Activated T-cell treated with anti-CD3 and anti-CD28 coated beads for 48 hours (primary cell): Measurements from ENCODE around the gene SGCD.
A peak's percentile ranks its signal among the peaks of the same experiment; 100 is the strongest.

Source experiments
- DNase-seq: peaks from one replicate; pipeline ENCODE4 v3.0.0-alpha.2; 2020; ENCODE audit warnings: low read depth

SGCD gene

DNA sequence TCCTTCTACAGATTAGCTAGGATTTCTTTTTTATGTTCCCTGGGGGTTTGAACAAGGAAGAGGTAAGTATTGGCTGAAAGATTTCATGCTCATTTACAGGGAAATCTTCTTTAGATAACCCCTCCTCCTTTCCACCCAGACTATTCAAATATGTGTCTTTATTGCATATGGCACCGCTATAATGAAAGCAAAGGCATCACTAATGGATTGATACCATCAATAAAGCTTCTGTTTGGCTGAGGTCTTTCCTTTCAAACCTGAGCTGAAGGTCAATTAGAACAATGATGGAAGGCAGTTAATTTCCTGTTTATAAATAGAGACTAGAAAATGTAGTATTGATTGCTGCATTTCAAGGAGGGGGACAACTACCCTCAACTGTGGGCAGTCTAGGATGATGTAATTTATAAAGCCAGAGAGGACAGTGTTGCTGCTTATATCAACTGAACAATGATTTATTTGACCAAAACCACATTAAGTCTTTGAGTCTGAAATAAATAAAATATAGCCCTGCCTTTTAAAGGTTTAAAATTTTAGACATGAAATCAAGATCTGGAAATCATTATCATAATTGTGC is 132.9 kb downstream of the SGCD start:
- no peak for DNase-seq

GRCh38 chr5:156460471-156460870 is 133.5 kb downstream of the SGCD start:
- DNase-seq: no peak

DNA sequence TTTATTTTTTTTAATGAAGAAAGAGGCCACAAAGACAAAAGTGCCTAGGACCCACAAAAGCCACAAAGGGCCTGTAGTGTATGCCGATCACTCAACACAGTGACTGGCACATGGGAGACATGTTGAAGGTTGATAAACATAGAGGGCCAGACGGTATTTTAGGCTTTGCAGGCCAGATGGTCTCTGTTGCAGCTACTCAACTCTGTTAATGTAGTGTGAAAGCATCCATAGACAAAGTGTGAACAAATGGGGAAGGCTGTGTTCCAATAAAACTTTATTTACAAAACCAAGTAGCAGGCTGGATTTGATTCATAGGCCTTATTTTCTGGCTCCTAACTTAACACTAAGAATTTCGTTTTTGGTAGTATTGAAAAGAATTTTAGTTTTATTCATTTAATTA is 139.9 kb downstream of the SGCD start:
- no peak for DNase-seq

DNA sequence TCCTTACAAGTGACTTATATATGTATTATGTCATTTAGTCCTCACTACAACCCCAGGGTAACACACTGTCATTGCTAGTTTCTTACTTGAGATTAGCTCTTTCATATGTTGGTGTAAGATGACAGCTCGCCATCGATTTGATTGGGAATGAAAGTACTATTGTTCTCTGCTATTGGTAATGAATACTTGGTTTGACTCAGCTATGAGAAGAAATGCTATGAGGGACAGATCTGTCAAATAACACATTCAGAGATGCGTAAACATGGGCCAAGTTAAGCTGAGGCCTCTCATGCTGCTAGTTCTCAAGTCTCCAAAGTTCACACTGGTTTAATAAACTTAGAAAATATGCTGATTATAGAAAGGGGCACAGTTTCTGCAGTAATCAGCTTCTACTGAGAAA is 142.7 kb downstream of the SGCD start:
- DNase-seq: no peak

GRCh38 chr5:156471893-156472292 is 144.9 kb downstream of the SGCD start:
- no peak for DNase-seq

GRCh38 chr5:156473269-156473908 is 146.4 kb downstream of the SGCD start:
- no peak for DNase-seq

DNA sequence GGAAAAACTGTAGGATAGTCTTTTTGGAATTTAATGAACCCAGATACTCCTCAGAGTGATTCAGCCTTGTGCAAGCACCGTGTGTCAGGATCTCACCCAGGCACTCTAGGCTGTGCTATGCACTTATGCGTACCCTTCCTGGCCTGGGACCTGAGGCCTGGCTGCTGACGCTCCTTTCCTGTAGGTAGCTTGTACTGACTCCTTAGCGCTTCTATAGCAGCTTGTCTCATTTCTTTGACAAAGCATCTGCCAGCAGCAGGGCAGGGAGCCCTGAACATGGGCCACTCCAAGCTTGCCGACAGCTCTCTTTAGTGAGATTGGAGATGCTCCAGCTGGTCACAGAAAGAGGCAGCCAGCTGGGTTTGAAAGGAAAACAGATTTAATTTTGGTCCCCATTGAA is 147.3 kb downstream of the SGCD start:
- no peak for DNase-seq

DNA sequence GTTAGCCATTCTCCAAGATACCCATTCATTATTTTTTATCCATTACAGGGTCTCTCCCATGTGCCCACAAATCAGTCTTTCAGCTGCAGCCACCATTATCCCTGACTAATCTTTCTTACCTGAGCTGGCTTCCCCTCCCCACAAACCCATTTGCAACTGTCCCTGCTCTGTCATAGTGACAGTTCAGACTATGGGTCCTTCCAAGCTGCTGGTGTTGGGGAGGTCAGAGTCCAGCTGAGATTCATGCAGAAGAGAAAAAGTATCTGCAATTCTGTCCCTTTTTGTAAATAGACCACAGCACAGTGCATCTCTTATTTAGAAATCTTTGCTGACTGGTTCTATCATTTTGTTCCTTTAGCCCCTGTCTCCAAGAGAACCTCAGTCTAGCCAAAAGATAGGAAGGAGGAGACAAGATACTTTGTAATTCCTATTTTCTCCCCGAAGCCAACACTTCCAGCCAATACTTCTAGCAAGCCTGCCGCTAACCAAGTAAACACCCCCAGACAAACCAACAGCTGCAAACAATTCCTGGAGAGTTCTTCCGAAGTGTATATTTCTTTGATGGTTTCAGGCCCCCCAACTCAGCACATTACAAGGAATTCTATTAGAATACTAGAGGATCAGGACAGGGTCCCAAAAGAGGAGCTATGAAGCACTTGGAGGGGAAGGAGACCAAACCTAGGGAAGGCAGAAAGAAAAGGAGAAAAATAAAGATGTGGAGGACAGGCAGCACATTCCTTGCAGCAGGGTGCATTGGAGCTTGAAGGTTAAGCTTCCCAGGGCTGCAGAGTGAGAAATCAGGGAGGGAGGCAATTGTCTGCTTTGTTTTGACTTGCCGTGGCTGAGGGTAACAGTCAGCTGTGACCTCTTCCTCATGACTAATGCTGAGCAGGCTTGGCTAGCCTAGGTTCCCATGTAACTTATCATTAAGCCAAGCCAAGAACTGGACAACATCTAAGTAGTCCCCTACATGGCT is 148.5 kb downstream of the SGCD start:
- DNase-seq: no peak

- no peak for DNase-seq
Observed at GRCh38 chr5:156476158-156476551, 149.2 kb downstream of the SGCD start.

GRCh38 chr5:156476678-156477077 is 149.7 kb downstream of the SGCD start:
- DNase-seq: no peak

DNA sequence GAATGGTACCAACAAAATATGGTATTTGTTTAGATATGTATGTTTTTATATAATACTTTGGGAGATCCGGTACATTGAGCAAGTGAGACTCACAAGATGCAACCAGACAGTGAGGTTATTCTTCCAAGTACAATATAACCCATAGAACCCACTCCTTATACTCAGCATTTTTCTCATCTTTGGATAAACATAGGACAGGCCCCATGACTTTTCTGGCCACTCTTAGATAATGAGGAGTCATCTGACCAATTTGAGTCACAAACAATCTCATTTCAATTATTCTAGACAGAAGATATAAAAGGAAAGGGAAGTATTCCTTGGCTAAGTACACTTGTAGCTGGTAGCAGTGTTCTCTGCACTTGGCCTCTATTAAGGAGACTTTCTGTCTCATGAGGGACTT is 150.2 kb downstream of the SGCD start:
- no peak for DNase-seq

GRCh38 chr5:156479849-156480248 is 152.9 kb downstream of the SGCD start:
- DNase-seq: peak; percentile 10

GRCh38 chr5:156481741-156482140 is 154.8 kb downstream of the SGCD start:
- DNase-seq: no peak

- DNase-seq: no peak
Observed at GRCh38 chr5:156482818-156483217, 155.9 kb downstream of the SGCD start.

GRCh38 chr5:156486394-156487238 is 159.7 kb downstream of the SGCD start:
- DNase-seq: no peak

DNA sequence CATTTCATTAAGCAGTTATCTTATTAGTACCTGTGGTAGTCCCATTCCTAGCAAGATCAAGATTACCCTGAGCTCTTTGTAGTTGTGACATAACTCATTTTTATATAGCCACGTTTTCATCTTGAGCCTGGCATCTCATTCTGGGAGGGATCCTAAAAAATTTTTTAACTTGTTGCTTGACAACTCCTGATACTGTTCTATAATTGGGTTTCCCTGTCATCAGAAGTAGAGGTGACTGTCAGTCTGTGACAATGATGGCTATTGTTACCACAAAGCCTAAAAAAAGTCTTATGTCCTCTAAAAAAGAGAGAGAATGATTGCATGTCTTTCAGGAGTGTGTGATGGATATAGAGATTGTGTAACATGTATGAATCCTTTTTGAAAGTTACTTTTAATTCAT is 164.8 kb downstream of the SGCD start:
- no peak for DNase-seq

DNA sequence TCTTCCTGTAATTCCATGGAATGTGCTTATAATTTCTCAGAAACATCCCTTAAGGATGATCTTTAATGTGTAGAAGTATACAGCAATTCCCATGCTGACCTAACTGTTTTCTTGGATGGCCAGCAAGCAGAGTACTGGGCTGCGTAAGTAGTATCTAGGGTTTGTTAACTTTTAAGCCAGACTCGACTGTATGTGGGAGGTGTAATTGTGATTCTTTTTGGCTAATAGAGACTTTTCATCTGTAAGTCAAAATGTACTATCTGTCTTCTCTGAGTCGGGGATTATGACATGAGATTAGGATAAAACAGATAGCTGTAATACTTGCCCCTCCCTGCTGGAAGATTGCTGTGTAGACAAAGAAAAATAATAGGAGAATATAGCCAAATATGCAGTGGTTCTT is 169.3 kb downstream of the SGCD start:
- no peak for DNase-seq

- no peak for DNase-seq
Observed at GRCh38 chr5:156497804-156498208, 170.8 kb downstream of the SGCD start.

DNA sequence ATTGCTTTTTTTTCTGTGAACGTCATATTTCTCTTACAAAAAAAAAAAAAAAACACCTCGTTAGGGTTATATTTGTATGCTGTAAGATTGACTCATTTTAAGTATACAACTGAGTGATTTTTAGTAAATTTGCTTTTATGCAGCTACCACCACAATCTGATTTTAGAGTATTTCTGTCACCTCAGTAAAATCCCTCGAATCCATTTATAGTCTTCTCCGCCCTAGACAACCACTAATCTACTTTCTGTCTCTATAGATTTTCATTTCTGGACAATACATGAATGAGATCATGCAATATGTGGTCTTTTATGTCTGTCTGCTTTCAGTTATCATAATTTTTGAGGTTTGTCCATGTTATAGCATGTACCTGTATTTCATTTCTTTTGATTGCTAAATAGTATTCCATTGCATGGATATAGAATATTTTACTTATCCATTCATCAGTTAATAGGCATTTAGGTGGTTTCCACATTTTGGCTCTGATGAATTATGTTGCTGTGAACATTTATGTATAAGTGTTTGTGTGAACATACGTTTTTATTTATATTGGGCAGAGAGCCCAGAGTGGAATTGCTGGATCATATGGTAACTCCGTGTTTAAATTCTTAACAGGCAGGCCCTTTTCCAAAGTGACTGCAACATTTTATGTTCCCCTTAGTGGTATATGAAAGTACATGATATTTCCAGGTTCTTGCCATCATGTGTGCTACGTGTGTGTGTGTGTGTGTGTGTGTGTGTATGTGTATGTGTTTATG is 171.4 kb downstream of the SGCD start:
- no peak for DNase-seq

- DNase-seq: no peak
Observed at GRCh38 chr5:156500755-156501154, 173.8 kb downstream of the SGCD start.

DNA sequence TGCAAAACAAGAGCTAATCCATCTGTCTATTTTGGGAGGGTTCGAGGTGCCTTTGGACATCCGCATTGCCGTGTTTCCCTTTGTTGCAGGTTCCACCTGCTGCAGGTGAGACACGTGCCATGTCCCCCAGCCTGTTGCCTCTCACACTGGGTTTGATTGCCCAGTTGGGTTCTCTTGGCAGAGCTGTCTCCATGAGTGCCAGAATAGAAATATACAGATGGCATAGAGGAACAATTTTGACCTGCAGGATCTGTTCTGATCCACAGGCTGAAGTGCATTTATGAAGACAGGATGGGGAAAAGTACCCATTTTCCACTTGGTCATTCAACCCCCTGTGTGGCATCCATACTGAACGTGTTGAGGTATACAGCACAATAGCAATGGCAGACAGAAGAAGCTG is 178.1 kb downstream of the SGCD start:
- no peak for DNase-seq
